ENCODE data around the gene CLASP1.
"Not testable (repeated sequence)": the region's sequence is repeated elsewhere in the genome, so short reads cannot be mapped to it uniquely, and the experiment has no call there.

CLASP1 gene

GRCh38 chr2:121613152-121613551 is 36.1 kb downstream of the CLASP1 start:
- no peak for DNase-seq

- no peak for DNase-seq
Measured at GRCh38 chr2:121611730-121612705, 37.2 kb downstream of the CLASP1 start.

GRCh38 chr2:121611048-121611649 is 38.1 kb downstream of the CLASP1 start:
- not testable (repeated sequence) for DNase-seq

- not testable (repeated sequence) for DNase-seq
Measured at GRCh38 chr2:121610487-121610874, 38.8 kb downstream of the CLASP1 start.

- no peak for DNase-seq
Measured at GRCh38 chr2:121608967-121609366, 40.3 kb downstream of the CLASP1 start.

GRCh38 chr2:121608367-121608766 is 40.9 kb downstream of the CLASP1 start:
- DNase-seq, result no peak

GRCh38 chr2:121605820-121606733 is 43.2 kb downstream of the CLASP1 start:
- DNase-seq, result no peak

- DNase-seq, result no peak
Measured at GRCh38 chr2:121603185-121603584, 46.1 kb downstream of the CLASP1 start.

GRCh38 chr2:121599963-121600651 is 49.2 kb downstream of the CLASP1 start:
- DNase-seq, result no peak

GRCh38 chr2:121598087-121598486 is 51.2 kb downstream of the CLASP1 start:
- DNase-seq, result no peak

GRCh38 chr2:121596221-121597080 is 52.8 kb downstream of the CLASP1 start:
- DNase-seq, result no peak

- no peak for DNase-seq
Measured at GRCh38 chr2:121595012-121595891, 54.0 kb downstream of the CLASP1 start.

GRCh38 chr2:121591199-121591598 is 58.1 kb downstream of the CLASP1 start:
- DNase-seq, result no peak

GRCh38 chr2:121588357-121588756 is 60.9 kb downstream of the CLASP1 start:
- no peak for DNase-seq

- DNase-seq, result no peak
Measured at GRCh38 chr2:121587131-121587530, 62.1 kb downstream of the CLASP1 start.

- no peak for DNase-seq
Measured at GRCh38 chr2:121584741-121585140, 64.5 kb downstream of the CLASP1 start.

- no peak for DNase-seq
Measured at GRCh38 chr2:121583555-121583954, 65.7 kb downstream of the CLASP1 start.

- no peak for DNase-seq
Measured at GRCh38 chr2:121582272-121582671, 67.0 kb downstream of the CLASP1 start.

GRCh38 chr2:121579309-121579708 is 70.0 kb downstream of the CLASP1 start:
- no peak for DNase-seq

- DNase-seq, result no peak
Measured at GRCh38 chr2:121577381-121577780, 71.9 kb downstream of the CLASP1 start.
